NCI-H146 treated with DMSO at 0.1 percent for 48 hours (cell line): ENCODE results near the gene KCNN2.

Experiments
- DNase-seq: peaks from one replicate; lab custom pipeline; 2025; ENCODE audit not compliant: unreplicated experiment; lab: John Stamatoyannopoulos, UW

KCNN2 gene

DNA sequence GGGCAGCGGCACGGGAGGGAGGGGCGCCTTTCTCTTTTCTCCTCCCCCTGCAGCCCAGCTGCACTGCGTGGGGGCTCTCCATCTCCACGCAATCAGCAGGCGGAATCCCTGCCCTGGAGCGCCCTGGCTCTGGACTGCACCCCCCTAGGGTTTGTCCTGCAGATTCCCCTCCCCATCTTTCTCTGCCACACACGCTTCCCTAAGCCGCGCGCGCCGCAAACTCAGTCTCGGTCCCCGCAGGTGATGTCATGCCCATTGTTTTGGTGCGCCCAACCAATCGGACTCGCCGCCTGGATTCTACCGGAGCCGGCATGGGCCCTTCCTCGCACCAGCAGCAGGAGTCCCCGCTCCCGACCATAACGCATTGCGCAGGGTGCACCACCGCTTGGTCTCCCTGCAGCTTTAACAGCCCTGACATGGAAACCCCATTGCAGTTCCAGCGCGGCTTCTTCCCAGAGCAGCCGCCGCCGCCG is at the start of gene KCNN2:
Gene KCNN2, plus strand, starts transcription at position 347 of the 473 bp plus-strand sequence. Its CDS starts 70 bp downstream, at position 417.
- peak; percentile 96 for DNase-seq

DNA sequence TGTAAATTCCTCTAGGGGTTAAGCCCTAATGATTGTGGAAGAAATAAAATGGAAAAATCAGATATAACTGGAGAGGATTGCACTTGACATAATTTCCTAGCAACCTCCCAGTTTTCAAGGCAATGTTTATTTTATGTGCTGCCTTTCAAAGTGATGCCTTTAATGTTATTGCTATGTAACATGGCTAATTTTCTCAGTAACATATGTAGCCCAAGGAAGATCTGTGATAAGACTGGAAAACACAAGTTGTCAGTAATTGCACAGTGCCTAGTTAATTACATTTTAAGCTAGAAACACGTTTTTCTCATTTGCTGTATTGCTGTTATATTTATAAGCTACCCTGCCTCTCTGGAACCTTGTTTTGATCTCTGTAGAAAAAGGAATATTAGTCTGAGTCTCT is 49.2 kb upstream of the KCNN2 start:
- DNase-seq: no peak

- DNase-seq: no peak
Observed at GRCh38 chr5:114314061-114314460, 47.8 kb upstream of the KCNN2 start.

DNA sequence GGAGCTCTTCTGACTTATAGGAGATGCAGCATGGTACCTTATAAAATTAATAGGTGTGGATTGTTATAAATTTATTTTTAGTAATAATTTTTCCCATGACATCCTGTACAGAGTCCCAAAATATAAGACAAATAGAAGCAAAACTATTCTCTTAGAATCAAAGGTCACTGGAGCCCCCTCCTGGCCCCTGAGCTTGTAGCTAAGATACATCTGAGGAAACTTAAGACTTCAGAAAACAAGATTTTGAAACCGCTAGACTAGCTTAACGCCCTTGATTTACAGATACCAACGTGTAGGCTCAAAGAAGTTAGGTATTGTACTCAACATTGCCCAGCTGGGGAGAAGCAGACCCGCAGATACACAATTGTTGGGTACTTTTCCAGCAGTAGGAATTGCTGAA is 45.7 kb upstream of the KCNN2 start:
- no peak for DNase-seq

GRCh38 chr5:114317751-114318150 is 44.1 kb upstream of the KCNN2 start:
- DNase-seq: no peak

GRCh38 chr5:114319236-114319635 is 42.6 kb upstream of the KCNN2 start:
- DNase-seq: no peak

- DNase-seq: no peak
Observed at GRCh38 chr5:114319821-114320220, 42.0 kb upstream of the KCNN2 start.

GRCh38 chr5:114324282-114324681 is 37.6 kb upstream of the KCNN2 start:
- no peak for DNase-seq

- DNase-seq: no peak
Observed at GRCh38 chr5:114325541-114325940, 36.3 kb upstream of the KCNN2 start.

- DNase-seq: no peak
Observed at GRCh38 chr5:114327474-114327873, 34.4 kb upstream of the KCNN2 start.

DNA sequence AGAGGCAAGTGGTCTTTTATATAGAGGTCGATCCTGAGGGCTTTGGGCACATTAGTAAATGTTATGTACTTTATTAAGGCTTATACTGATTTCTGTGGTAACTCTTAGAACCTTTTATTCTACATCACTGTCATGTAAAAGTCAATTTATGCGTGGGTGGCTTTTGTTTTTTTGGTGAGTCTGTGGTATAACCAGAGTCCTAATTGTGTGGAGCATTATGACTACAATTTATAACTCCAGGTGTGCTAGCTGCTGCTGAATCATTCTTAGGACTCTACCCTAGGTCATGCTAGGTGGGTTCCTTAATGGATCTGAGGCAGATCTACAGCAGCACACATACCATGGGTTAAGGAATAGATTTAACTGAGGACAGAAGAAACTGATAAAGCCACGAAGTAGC is 33.9 kb upstream of the KCNN2 start:
- no peak for DNase-seq

GRCh38 chr5:114330916-114331531 is 30.8 kb upstream of the KCNN2 start:
- DNase-seq: no peak

- no peak for DNase-seq
Observed at GRCh38 chr5:114332493-114332892, 29.4 kb upstream of the KCNN2 start.

DNA sequence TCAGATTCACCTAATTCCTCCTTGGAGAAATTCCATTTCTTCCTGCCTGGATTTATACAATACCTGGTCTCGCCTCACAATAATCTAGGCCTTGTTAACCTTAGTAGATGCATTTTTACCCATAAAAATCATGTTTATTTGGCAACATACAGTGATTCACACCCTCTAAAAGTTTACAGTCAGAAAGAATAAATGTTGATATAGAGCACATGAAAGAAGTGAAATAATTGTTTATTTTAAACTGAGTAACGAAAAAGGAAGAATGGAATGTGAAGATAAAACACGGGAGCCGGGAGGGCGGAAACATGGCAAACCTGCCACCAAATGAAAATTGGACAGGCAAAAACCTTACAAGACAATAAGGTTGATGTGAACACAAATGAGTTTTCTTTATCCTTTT is 28.9 kb upstream of the KCNN2 start:
- DNase-seq: no peak

- DNase-seq: no peak
Observed at GRCh38 chr5:114335391-114335790, 26.5 kb upstream of the KCNN2 start.

DNA sequence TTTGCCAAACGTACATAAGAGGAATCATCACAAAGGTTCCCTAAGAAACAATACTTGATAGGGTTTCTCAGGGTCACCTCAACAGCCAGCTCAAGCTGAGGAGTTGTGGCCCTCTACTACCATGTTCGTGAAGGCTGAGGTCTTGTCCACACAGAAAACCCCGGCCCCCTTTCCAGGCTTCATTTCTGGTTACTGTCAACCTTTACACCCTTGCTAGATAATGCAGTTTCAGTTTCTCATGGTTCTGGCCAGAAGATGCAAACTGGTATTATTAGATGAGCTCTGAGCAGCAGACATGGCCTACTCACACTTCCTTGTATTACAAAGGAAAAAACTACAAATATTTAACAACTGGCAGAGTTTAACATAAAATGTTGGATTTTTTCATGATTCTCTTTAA is 22.8 kb upstream of the KCNN2 start:
- no peak for DNase-seq

- DNase-seq: no peak
Observed at GRCh38 chr5:114346181-114346580, 15.7 kb upstream of the KCNN2 start.

GRCh38 chr5:114355086-114355830 is 6.6 kb upstream of the KCNN2 start:
- DNase-seq: no peak

GRCh38 chr5:114358329-114358728 is 3.5 kb upstream of the KCNN2 start:
- DNase-seq: no peak

- DNase-seq: peak; percentile 89
Observed at GRCh38 chr5:114360357-114360756, 1.5 kb upstream of the KCNN2 start.

DNA sequence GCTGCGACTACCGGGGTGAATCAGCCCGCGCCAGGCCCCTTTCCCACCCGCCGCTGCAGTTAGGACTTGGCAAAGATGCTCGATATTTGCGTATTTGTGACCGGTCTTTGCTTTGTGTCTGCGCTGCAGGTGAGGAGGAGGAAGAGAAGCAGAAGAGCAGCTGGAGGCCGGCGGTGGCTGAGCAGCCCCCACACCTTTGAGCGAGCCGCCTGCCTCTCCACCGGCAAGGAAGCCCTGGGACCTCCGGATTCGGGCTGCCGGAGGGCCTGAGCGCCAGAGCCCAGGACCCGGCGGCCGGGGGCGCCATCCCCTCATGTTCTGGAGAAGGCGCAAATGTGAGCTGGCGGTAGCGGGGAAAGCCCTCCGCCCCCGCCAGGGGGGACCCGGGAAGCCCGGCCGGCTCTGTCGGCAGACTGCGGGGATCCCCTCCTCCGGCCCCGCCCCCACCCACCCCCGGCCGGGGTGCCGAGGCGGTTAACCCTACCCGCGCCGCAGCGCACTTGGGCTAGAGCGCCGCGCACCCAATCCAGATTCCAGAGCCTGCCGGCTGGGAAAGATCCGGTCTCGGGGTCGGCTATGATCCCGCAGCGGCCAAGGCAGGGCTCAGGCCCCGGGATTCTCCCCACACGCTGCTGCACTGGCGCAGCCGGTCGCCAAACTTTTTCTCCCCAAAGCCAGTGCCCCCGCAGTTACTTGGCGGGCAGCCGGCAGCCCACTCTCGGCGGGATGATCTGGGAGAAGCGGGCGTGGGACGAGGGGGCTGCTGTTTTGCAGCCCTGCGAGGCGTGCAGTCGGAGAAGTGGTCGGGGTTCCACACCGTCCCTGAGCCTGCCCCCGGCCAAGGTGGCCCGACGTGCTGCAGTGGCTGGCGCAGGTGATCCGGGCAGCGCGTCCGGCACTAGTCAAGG is 800 bp upstream of the KCNN2 start:
- DNase-seq: peak; percentile 89
